Effector CD8-positive, alpha-beta T cell (primary cell): Measurements from ENCODE around the gene RPAP2.
"Not testable (repeated sequence)": the region's sequence is repeated elsewhere in the genome, so short reads cannot be mapped to it uniquely, and the experiment has no call there.

ENCODE experiments used
- DNase-seq: peaks from one replicate; lab custom pipeline; 2025; lab: John Stamatoyannopoulos, UW
- total RNA-seq, 4 experiments: gene quantifications; one replicate each; lab custom pipeline; 2026; lab: John Stamatoyannopoulos, UW

Gene RPAP2
- 50.4 to 65.2 (median 63.7) reads per million in 4 experiments for total RNA-seq

DNA sequence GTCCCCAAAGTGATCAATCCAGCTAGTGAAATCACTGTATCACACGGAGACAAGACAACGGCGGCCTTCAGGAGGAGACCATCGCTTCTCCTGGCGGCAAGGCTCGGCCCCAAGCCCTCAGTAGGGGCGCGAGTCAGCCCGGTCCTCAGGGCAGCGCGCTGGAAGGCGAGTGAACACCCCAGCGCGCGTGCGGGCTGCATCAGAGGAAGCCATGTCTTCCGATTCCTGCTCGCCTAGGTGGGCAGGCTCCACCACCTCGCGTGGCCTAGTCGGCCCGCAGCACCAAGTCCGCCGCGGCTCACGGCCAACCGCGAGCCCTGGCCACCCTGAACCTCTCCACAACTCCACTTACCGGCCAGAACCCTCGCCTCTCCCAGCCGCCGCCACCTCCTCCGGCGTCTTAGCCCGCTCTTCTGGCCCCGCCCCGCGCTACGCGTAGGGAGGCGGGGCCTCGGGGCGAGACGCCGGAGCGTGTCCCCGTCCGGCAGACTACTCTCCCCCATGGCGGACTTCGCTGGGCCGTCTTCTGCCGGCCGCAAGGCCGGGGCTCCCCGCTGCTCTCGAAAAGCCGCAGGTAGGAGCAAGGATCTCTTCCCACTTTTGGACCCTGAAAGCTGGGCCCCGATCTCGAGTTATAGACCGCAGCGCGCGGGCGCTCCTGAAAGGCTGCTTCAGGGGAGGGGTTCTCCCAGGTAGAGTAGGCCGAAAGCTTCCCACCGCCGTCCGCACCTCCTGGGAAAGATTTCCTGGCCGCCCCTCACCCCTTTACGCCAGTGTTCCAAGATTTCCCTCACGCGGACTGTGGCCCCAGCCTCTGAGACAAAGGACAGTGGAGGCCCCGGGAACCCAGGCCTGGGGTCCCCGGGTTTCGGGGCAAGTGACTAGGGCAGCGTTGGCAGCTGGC lies at the start of gene RPAP2, which contains the start of gene GLMN:
RPAP2 (plus strand) TSS at position 487 of the 904 bp plus-strand sequence; CDS start at position 502, 15 bp downstream.
GLMN (minus strand) TSS at position 415 of the 904 bp plus-strand sequence. CDS start 988 bp downstream, outside the sequence.
- DNase-seq = peak; percentile 58

DNA sequence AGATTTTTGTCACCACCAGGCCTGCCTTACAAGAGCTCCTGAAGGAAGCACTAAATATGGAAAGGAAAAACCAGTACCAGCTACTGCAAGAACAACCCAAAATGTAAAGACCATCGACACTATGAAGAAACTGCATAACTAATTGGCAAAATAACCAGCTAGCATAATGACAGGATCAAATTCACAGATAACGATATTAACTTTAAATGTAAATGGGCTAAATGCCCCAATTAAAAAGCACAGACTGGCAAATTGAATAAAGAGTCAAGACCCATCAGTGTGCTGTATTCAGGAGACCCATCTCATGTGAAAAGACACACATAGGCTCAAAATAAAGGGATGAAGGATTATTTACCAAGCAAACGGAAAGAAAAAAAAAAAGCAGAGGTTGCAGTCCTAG lies 44.1 kb upstream of the RPAP2 start:
- DNase-seq = not testable (repeated sequence)

DNA sequence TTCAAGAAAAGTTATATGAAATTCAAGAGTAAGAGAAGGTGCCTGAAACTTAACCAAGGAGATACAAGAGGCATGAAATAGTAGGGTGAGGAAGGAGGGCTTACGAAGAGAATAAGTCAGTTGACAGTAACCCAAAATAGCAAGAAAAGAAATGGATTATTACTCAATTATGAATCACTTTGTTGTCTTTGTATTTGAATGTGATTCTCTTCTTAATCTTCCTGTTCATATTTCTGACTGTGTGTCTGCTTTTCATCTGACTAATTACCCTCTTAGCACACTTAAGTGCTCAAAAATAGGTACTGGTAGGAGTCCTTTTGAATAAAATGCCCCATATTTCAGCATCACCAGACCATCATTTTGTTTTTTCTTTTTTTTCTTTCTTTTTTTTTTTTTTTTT lies 39.5 kb upstream of the RPAP2 start:
- no peak for DNase-seq

DNA sequence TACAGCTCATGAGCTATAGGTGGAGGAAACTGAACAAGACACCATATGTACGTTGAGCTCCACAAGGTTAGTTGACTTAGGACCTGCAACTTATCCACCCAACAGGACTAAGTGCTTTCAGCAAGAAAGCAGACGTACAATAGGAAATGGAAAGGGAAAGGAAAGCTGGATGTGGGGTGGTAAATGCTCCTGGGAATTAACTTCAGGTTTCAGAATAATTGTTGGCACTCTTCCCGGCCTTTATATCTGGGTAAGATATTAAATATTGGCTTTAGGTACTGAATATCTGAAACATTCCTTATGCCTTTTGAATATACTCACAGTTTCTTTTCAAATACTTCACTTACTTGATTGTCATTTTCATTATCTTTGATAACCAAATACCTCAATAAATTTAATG lies 36.3 kb upstream of the RPAP2 start:
- no peak for DNase-seq

DNA sequence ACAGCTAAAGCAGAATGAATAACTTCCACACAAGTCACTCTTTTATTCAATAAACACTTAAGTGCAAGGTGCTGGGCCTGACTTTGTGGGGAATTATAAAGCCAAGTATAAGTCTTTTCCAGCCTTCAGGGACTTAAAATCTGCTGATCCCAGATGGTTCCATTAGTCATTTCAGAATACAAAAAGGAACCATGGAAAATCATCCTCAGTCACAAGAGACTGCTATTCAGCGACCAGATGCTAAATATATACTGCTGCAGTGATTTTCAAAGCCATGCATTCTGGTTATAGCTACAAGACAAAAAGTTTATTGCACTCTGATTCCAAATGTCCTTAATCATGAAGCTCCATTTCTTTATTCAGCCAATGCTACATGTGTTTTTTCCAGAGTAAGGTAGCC lies 25.8 kb upstream of the RPAP2 start:
- DNase-seq = no peak

DNA sequence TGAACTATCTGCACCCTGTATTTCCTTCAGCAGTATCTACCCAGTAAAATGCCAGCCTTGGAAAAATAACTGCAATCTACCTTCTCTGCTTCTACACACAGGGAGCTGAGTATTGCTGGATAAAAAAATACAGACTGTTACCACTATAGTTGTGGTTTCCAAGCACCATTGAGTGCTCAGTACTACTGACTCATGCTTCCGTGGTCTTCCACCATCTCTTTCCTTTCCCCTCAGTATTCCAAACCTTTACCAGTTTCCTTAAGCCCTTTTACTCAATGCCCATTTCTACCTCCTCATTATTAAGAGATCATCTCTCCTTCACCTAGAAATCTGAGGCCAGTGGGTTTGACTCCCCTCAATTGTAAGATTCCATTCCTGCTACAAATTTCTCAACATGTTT lies 23.9 kb upstream of the RPAP2 start:
- no peak for DNase-seq

DNA sequence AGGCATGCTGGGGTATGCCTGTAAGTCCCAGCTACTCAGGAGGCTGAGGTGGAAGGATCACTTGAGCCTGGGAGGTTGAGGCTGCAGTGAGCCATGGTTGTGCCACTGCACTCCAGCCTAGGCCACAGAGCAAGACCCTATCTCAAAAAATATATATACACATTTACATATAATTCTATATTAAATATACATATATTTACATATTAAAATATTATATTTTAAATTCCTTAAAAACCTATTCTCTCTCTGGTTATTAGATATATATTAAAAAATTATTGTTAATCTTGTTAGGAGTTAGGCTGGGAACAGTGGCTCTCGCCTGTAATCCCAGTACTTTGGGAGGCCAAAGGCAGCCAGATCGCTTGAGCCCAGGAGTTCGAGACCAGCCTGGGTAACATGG lies 22.8 kb upstream of the RPAP2 start:
- DNase-seq = no peak

DNA sequence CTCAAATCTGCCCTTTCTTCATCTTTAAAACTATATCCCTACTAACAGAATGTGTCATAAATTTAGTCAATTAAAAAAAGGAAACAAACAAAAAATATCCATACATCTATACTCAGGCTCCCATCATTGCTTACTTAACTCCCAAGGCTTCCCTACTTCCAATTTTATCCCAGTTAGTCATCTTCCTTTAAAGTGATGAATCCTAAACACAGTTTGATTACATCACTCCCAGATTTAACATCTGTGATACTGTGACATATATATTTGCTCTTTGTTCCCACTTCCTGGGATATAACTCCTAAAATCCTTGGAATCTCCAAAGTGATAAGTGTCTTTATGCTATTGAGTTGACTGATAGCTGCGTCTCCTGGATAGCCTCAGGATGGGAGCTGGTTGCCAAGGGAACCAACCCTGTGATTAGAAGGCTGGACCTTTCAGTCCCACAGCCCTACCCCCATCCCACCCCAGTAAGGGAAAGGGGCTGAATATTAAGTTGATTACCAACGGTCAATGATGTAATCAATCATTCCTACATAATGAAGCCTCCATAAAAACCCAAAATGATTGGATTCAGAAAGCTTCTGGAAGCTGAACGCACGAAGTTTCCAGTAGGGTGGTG lies 21.6 kb upstream of the RPAP2 start:
- no peak for DNase-seq

DNA sequence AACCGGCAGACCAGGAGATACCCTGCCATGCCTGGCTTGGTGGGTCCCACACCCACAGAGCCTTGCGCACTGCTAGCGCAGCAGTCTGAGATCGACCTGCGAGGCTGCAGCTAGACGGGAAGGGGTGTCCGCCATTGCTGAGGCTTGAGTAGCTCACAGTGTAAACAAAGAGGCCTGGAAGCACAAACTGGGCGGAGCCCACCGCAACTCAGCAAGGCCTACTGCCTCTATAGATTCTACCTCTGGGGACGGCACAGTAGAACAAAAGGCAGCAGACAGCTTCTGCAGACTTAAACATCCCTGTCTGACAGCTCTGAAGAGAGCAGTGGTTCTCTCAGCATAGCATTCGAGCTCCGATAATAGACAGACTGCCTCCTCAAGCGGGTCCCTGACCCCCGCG lies 19.1 kb upstream of the RPAP2 start:
- DNase-seq = not testable (repeated sequence)

DNA sequence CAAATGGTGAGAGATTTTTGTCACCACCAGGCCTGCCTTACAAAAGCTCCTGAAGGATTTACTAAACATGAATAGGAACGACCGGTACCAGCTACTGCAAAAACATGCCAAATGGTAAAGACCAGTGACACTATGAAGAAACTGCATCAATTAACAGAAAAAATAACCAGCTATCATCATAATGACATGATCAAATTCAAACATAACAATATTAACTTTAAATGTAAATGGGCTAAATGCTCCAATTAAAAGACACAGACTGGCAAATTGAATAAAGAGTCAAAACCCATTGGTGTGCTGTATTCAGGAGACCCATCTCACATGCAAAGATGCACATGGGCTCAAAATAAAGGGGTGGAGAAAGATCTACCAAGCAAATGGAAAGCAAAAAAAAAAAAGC lies 17.4 kb upstream of the RPAP2 start:
- not testable (repeated sequence) for DNase-seq

DNA sequence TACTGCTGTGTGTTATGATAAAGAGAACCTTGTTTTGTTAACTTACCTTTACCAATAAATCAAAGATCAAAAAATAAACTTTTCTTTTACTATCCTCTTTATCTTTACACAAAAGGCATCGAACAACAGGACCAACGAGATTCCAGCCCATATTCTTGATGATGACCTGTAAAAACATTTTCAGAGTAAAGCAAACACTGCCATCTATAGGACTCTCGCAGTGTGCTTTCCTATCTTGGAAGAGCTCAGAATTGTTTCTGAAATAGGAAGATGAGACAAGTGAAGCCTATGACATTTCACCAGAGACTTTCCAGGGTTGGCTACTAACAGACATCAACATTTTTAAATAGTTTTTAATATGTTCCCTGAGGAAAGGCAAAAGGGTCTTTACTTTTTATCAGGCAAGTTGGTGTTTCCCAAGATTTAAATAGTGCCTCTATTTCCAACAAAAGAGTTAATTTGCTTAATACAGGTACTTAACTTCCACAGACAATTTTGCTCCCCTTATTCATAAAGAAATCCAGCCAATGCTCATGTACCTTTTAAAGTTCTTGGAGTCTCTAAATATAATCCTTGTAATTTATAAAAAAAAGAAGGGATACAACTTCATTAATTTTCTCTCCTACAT lies 7.4 kb upstream of the RPAP2 start:
- no peak for DNase-seq

DNA sequence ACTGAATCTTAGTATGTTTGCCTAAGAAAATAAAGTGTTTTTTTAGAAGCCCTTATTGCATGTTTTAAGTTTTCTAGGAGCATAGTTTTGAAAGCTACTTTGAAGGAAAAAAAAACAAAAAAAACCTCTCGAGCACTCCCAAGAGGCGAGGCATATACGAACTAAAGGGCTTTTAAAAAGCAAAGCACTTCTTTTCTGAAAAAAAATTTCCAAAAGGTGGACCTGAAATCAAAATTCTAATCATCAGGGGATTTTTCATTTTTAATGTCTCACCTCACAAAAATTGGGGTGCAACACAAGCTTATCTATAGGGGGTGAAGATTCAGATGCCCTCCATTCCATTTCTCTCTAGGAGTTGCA lies 666 bp upstream of the RPAP2 start:
- no peak for DNase-seq

DNA sequence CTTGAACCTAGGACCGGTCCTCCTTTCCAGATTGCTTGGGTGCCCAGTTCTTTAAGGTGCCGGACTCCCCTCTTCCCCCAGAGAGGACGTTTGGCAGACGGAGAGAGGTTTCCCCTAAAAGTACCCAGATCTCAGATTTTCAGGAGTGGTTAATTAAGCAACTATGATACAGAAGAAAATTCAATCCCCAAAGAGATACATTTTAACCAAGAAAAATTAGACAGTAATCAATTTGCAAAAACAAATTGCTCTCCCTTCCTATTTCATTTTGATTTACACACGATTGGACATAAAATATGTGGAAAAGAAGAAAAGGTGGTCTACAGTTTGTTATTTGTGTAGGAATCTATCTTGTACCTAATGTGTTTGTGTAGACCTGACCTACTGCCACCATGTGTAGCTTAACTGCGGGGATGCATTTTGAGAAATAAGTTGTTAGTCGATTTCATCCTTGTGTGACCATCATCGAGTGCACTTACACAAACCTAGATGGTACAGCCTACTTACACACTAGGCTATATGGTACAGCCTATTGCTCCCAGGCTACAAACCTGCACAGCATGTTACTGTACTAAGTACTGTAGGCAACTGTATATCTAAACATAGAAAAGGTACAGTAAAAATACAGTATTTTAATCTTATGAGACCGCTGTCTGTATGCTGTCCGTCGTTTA lies 755 bp downstream of the RPAP2 start:
- no peak for DNase-seq

DNA sequence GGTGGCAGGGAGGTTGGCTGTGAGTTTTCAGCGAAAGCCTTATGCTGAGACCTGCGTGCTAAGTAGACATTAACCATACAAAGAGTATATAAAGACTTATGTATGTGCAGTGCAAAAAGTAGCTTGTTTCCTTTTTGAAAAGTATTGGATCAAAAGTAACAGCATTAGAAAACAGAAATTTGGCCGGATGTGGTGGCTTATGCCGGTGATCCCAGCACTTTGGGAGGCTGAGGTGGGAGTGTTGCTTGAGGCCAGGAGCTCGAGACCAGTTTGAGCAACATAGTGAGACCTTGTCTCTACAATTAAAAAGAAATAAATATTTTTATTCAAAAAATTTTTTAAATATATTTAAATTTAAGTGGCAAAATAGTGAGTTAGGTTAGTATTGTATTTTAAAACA lies 2.2 kb downstream of the RPAP2 start:
- no peak for DNase-seq

DNA sequence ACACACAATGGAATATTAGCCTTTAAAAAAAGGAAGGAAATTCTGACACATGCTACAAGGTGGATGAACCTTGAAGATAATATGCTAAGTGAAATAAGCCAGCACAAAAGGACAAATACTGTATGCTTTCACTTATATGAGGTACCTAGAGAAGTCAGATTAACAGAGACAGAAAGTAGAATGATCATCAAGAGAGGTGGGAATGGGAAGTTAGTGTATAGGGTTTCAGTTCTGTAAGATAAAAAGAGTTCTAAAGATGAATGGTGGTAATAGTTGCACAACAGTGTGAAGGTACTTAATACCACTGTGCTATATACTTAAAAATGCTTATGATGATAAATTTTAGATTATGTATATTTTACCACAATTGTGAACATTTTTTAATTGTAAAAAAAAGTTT lies 7.2 kb downstream of the RPAP2 start:
- DNase-seq = no peak

DNA sequence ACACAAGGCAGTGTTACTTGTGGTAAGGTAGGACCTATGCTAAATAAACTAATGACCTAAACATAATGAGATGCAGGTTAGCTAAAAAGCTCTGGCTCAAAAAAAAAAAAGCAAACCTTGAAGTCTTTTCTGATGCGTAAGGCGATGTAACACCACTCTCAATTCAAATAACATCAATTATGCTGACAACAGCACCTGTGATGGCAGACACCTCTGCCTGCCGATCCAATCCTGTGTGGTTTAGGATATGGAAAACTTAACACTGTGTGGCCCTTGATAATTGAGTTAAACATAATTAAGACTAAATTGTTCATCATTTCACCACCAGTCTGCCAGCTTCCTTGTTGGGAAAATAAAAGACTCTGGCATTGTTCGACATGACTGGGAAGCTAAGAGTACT lies 9.1 kb downstream of the RPAP2 start:
- DNase-seq = no peak

DNA sequence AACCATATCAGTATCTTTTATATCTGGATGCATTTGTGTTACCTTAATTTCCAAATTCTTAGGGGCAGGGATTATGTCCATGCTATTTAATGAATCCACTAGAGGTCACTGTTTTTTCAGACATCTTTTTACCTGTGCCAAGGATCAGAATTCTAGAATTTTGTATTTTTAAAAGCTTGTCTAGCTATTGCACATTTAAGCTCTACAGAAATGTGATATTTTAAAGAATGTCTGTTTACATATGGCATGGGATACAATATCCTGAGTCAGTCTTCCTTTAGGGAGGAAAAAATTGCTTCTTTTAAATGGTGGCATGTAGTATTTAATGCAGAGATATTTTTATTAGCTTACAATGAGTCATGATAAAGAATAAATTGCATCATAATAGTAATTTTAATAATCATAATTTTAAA lies 11.3 kb downstream of the RPAP2 start:
- DNase-seq = no peak

DNA sequence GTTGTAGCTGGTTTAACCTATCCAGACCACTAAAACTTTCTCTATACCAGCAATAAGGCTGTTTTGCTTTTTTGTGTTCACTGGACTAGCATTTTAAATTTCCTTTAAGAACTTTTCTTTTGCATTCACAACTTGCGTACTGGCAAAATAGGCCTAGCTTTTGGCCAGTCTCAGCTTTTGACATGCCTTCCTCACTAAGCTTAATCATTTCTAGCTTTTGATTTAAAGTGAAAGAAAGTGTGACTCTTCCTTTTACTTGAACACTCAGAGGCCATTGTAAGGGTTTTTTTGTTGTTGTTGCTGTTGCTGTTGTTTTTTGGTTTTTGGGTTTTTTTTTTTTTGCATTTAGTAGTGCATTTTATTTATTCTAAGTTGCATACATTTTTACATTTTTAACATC lies 15.2 kb downstream of the RPAP2 start:
- no peak for DNase-seq

DNA sequence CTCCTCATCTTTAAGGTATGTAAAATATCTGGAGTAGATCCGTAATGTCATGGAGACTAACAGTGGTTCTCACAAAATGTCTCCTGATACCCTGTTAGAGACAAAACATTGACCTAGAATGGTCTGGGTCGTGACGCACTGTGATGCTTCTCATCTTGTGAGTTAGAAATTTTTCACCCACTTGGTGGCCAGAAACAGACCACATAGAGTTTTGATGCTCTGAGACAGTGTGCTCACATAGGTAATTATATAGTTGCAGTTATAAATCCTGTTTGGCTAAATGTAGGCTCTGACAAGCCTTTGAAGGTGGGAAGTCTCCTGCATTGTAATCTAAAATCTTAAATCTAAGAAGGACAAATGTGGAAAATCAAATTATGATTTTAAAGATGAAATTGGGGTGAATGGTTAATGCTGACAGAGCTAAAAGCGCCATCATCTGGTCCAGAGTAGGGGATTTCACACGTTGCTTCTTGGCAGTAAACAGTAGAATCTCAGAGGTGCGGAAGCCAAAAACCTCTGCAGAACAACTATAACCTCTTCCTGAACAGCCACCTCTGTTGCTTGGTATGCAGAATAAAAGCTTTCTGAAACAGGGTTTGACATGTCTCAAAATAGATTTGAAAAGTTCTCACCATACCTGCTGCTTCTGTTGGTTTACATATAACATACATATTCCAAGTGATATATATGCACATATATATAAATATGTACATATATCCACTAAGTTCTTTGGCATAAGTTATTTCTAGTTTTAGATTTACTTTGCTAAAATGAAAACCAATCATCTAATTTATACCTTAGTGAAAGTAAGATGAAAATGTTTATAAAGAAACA lies 17.1 kb downstream of the RPAP2 start:
- peak; percentile 2 for DNase-seq

DNA sequence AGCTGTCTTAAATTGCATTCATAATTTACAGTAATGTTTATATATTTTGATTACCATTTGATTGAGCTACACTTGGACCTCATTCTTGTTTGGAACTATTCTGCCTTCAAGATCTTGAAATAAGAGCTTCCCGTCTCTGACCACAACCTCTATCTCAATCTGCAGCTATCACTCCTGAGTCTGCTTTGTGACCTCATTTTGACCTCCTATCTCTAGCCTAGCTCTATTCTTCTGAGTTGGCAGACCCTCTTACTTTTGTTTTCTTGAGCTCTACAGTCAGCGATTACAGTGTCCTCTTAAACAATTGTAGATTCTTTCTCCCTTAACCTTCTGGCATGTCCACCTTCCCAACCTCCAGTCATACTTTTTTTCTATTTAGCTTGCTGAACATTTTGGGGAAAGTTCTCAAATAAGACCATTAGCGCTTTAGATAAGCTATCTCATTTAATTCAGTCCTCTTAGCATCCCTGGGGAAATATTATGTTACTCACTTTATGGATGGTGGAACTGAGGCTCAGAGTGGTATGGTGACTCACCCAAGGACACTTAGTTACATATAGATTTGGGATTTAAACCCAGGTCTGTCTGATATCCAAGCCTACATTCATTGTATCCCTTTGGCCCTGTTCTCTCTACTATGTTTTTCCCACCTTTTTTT lies 19.1 kb downstream of the RPAP2 start:
- DNase-seq = no peak
